Effector memory CD8-positive, alpha-beta T cell (primary cell): Measurements from ENCODE around the gene HECTD2.
"Not testable (repeated sequence)": the region's sequence is repeated elsewhere in the genome, so short reads cannot be mapped to it uniquely, and the experiment has no call there.

Experiments used
- ATAC-seq: fragments of 150-1000 bp; cut with Tn5 transposase; replicated peaks from 2 replicates; pipeline ENCODE4 v1.10.0; 2021; ENCODE audit warnings: mild to moderate bottlenecking, moderate library complexity
- DNase-seq, 3 experiments: peaks; one replicate each; pipeline ENCODE4 v3.0.0; 2021
- H3K27ac Mint-ChIP-seq, 2 donors: one replicate each; pipeline ENCODE4 v1.8.0; 2022; ENCODE audit warnings: mild to moderate bottlenecking in 2 of 2, mixed read lengths in 2 of 2, moderate library complexity in 2 of 2
- H3K27me3 Mint-ChIP-seq, 2 donors: one replicate each; pipeline ENCODE4 v1.8.0; 2022; ENCODE audit warnings: mixed read lengths in 2 of 2
- H3K36me3 Mint-ChIP-seq: one replicate; pipeline ENCODE4 v1.8.0; 2022; ENCODE audit warnings: mild to moderate bottlenecking, moderate library complexity, mixed read lengths; ENCODE audit not compliant: insufficient read depth
- H3K4me1 Mint-ChIP-seq, 2 donors: one replicate each; pipeline ENCODE4 v1.8.0; 2022; ENCODE audit warnings: low read depth in 2 of 2, mixed read lengths in 2 of 2
- H3K4me3 Mint-ChIP-seq, 2 donors: one replicate each; pipeline ENCODE4 v1.8.0; 2022; ENCODE audit warnings: mild to moderate bottlenecking in 2 of 2, mixed read lengths in 2 of 2, moderate library complexity in 2 of 2
- H3K9me3 Mint-ChIP-seq, 2 donors: one replicate each; pipeline ENCODE4 v1.8.0; 2022; ENCODE audit warnings: mixed read lengths in 2 of 2

The HECTD2 gene

GRCh38 chr10:91389636-91390512 lies 20.3 kb upstream of the HECTD2 start:
- ATAC-seq, result peak; percentile 98
- Mint-ChIP-seq H3K4me3 (peak overlapping the region; percentile 26 to 43), H3K27me3 (peaks cover 33 to 39% of the 10 kb centered on the region in 2 donors), H3K4me1 (peaks cover 3 to 5% of the 10 kb centered on the region in 2 donors), H3K27ac (peak overlapping the region in 1 of 2 donors; percentile 77), H3K9me3 (no peaks in the 10 kb centered on the region), H3K36me3 (no peaks in the 10 kb centered on the region)
- peak; percentile 26 to 37 (median 33) for DNase-seq

- H3K27me3 Mint-ChIP-seq, result peaks cover 34% of the 10 kb centered on the region in 2 donors
- H3K9me3 Mint-ChIP-seq, H3K4me1 Mint-ChIP-seq, DNase-seq, H3K4me3 Mint-ChIP-seq, H3K27ac Mint-ChIP-seq, H3K36me3 Mint-ChIP-seq, ATAC-seq: not testable (repeated sequence)
These were observed 19.7 kb upstream of the HECTD2 start for GRCh38 chr10:91390513-91390825.

- Mint-ChIP-seq H3K36me3 (no peaks in the 10 kb centered on the region), H3K27ac (no peak overlapping the region), H3K4me3 (no peak overlapping the region), H3K9me3 (no peaks in the 10 kb centered on the region), H3K27me3 (peaks cover 35 to 38% of the 10 kb centered on the region in 2 donors), H3K4me1 (peaks cover 3 to 5% of the 10 kb centered on the region in 2 donors)
- DNase-seq (no peak), ATAC-seq (no peak)
These were observed 18.2 kb upstream of the HECTD2 start for GRCh38 chr10:91391920-91392319.

GRCh38 chr10:91406322-91406721 lies 3.8 kb upstream of the HECTD2 start:
- no peak overlapping the region for H3K4me3 Mint-ChIP-seq
- no peaks in the 10 kb centered on the region for H3K27me3 Mint-ChIP-seq
- DNase-seq (no peak), ATAC-seq (no peak)
- no peaks in the 10 kb centered on the region for H3K9me3 Mint-ChIP-seq
- H3K36me3 Mint-ChIP-seq, result peaks cover 14% of the 10 kb centered on the region
- peaks cover 6 to 13% of the 10 kb centered on the region in 2 donors for H3K4me1 Mint-ChIP-seq
- H3K27ac Mint-ChIP-seq, result no peak overlapping the region

GRCh38 chr10:91409069-91409868 lies 875 bp upstream of the HECTD2 start:
- DNase-seq (no peak), ATAC-seq (peak; percentile 12)
- Mint-ChIP-seq H3K9me3 (no peaks in the 10 kb centered on the region), H3K4me1 (peaks cover 6 to 13% of the 10 kb centered on the region in 2 donors), H3K36me3 (peaks cover 14% of the 10 kb centered on the region), H3K27me3 (no peaks in the 10 kb centered on the region), H3K4me3 (peak overlapping the region; percentile 78 to 93), H3K27ac (peak overlapping the region; percentile 87 to 98)

- Mint-ChIP-seq H3K36me3 (peaks cover 14% of the 10 kb centered on the region), H3K27me3 (no peaks in the 10 kb centered on the region), H3K4me3 (peak overlapping the region; percentile 78 to 93), H3K9me3 (no peaks in the 10 kb centered on the region), H3K27ac (peak overlapping the region; percentile 87 to 98), H3K4me1 (peaks cover 6 to 13% of the 10 kb centered on the region in 2 donors)
- DNase-seq (no peak), ATAC-seq (no peak)
These were observed 661 bp downstream of the HECTD2 start for GRCh38 chr10:91410638-91411371.

GRCh38 chr10:91411621-91412020 lies 1.5 kb downstream of the HECTD2 start:
- H3K4me1 Mint-ChIP-seq, result peaks cover 6 to 13% of the 10 kb centered on the region in 2 donors
- H3K36me3 Mint-ChIP-seq, result peaks cover 14% of the 10 kb centered on the region
- peak overlapping the region; percentile 78 to 93 for H3K4me3 Mint-ChIP-seq
- DNase-seq (no peak), ATAC-seq (no peak)
- H3K9me3 Mint-ChIP-seq, result no peaks in the 10 kb centered on the region
- no peaks in the 10 kb centered on the region for H3K27me3 Mint-ChIP-seq
- no peak overlapping the region for H3K27ac Mint-ChIP-seq

GRCh38 chr10:91412354-91413087 lies 2.4 kb downstream of the HECTD2 start:
- DNase-seq, result no peak
- no peaks in the 10 kb centered on the region for H3K9me3 Mint-ChIP-seq
- H3K4me3 Mint-ChIP-seq, result no peak overlapping the region
- H3K36me3 Mint-ChIP-seq, result peaks cover 14% of the 10 kb centered on the region
- no peaks in the 10 kb centered on the region for H3K27me3 Mint-ChIP-seq
- H3K4me1 Mint-ChIP-seq, result peaks cover 6 to 13% of the 10 kb centered on the region in 2 donors
- H3K27ac Mint-ChIP-seq, result no peak overlapping the region
- ATAC-seq, result no peak

GRCh38 chr10:91415816-91416215 lies 5.7 kb downstream of the HECTD2 start:
- no peak overlapping the region for H3K27ac Mint-ChIP-seq
- H3K4me1 Mint-ChIP-seq, result peaks cover 2 to 3% of the 10 kb centered on the region in 2 donors
- no peak overlapping the region for H3K4me3 Mint-ChIP-seq
- no peaks in the 10 kb centered on the region for H3K9me3 Mint-ChIP-seq
- peak; percentile 41 for ATAC-seq
- no peak for DNase-seq
- no peaks in the 10 kb centered on the region for H3K27me3 Mint-ChIP-seq
- peaks cover under 1% of the 10 kb centered on the region for H3K36me3 Mint-ChIP-seq

- H3K27me3 Mint-ChIP-seq, result no peaks in the 10 kb centered on the region
- peaks cover 0 to 4% of the 10 kb centered on the region in 2 donors for H3K4me1 Mint-ChIP-seq
- no peaks in the 10 kb centered on the region for H3K9me3 Mint-ChIP-seq
- no peak for ATAC-seq
- no peak overlapping the region for H3K27ac Mint-ChIP-seq
- H3K4me3 Mint-ChIP-seq, result no peak overlapping the region
- DNase-seq, result no peak
- H3K36me3 Mint-ChIP-seq, result no peaks in the 10 kb centered on the region
These were observed 6.3 kb downstream of the HECTD2 start for GRCh38 chr10:91416339-91416855.

GRCh38 chr10:91418416-91418815 lies 8.3 kb downstream of the HECTD2 start:
- no peaks in the 10 kb centered on the region for H3K9me3 Mint-ChIP-seq
- no peak overlapping the region for H3K27ac Mint-ChIP-seq
- peaks cover 0 to 4% of the 10 kb centered on the region in 2 donors for H3K4me1 Mint-ChIP-seq
- H3K4me3 Mint-ChIP-seq, result no peak overlapping the region
- no peaks in the 10 kb centered on the region for H3K27me3 Mint-ChIP-seq
- DNase-seq, result no peak
- ATAC-seq, result no peak
- H3K36me3 Mint-ChIP-seq, result no peaks in the 10 kb centered on the region

GRCh38 chr10:91420868-91421267 lies 10.7 kb downstream of the HECTD2 start:
- Mint-ChIP-seq H3K9me3 (no peaks in the 10 kb centered on the region), H3K36me3 (no peaks in the 10 kb centered on the region), H3K27me3 (no peaks in the 10 kb centered on the region), H3K27ac (no peak overlapping the region), H3K4me3 (no peak overlapping the region), H3K4me1 (peaks cover 3 to 9% of the 10 kb centered on the region in 2 donors)
- DNase-seq (no peak), ATAC-seq (no peak)
